Keratinocyte (primary cell): ENCODE measurements around the gene OBSCN.

Experiments used
- CTCF ChIP-seq, 3 experiments: IDR thresholded peaks in 1 of 3; conservative IDR thresholded peaks in 1 of 3; optimal IDR thresholded peaks in 1 of 3; 2 replicates in 2 of 3; 3 replicates in 1 of 3; pipeline versions ENCODE3 to v1.5.1; 2011; ENCODE audit warnings: low read length in 3 of 3, mild to moderate bottlenecking in 3 of 3, moderate library complexity in 2 of 3, control low read depth in 1 of 3, inconsistent platforms in 1 of 3; ENCODE audit not compliant: insufficient read depth in 2 of 3; ENCODE audit errors: extremely low read depth in 1 of 3
- EZH2 ChIP-seq: IDR thresholded peaks from one replicate; pipeline ENCODE4 v1.6.1; 2012; ENCODE audit warnings: inconsistent platforms, mild to moderate bottlenecking, low read length, moderate library complexity

DNA sequence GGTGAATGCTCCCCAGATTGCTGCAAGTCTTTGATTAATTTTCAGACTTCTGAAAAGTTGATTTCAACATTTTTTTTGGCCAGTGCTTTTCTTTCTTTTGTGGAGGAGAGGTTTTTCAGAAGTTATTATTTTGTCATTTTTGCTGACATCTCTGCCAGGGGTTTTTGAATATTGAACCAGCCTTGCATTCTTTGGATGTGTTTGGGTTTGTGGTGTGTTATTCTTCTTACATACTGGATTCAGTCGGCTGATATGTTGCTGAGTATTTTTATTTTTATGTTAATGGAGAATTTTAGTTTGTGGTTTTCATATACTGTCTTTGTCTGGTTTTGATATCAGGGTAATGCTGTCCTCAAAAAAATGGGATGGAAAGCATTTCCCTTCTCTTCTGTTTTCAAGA, 25.3 kb downstream of the OBSCN start:
- TF ChIP-seq CTCF (optimal IDR thresholded peaks at IDR 0.05 in 1 of 3, IDR thresholded peaks at IDR 0.05 in 1 of 3, conservative IDR thresholded peaks at IDR 0.05 in 1 of 3; ENCODE audit: extremely low read depth in 1 of 3, insufficient read depth in 2 of 3, low read length in 3 of 3) (no peak), EZH2 (no peak)
